Measurements from ENCODE around the gene NFKBIL1. TPM values are rescaled to one million over a fixed set of nuclear protein-coding genes. Genes with fewer than 3 reads are reported as not detected.

Gene NFKBIL1
- total and polyA plus RNA-seq, 9 of the 15 experiments (the other 6 are each of a cell fraction or from before 2014, with no cell fraction given): 0.49 to 33.1 (median 7.6) TPM

DNA sequence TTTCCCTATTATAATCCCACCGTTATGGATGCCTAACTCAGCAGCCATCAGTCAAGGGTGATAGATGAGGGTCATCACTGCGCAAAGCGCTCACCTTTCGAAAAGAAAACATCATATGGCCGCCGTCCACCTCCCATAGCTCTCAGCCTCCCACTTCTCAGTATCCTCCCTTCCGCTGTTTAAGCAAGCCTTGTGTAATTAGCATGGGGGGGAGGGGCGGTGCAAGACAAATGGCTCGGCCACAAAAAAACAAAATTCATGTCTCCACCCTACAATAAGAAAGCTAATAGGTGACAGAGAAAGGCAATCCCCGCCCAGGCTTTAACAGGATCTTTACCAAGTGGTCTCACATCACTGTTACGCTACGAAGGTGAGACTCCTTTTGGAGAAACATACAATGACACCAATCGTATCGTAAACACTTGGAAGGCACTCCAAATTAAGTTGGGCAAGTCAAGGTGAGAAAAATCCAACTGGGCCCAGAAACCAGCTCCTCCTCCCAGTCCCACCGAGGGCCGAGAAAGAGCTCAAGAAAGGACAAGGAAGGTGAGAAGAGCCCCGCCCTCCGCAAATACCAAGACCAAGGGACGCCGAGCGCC lies 6.2 kb upstream of the NFKBIL1 start (continued):
- TF ChIP-seq, protein P1, sequence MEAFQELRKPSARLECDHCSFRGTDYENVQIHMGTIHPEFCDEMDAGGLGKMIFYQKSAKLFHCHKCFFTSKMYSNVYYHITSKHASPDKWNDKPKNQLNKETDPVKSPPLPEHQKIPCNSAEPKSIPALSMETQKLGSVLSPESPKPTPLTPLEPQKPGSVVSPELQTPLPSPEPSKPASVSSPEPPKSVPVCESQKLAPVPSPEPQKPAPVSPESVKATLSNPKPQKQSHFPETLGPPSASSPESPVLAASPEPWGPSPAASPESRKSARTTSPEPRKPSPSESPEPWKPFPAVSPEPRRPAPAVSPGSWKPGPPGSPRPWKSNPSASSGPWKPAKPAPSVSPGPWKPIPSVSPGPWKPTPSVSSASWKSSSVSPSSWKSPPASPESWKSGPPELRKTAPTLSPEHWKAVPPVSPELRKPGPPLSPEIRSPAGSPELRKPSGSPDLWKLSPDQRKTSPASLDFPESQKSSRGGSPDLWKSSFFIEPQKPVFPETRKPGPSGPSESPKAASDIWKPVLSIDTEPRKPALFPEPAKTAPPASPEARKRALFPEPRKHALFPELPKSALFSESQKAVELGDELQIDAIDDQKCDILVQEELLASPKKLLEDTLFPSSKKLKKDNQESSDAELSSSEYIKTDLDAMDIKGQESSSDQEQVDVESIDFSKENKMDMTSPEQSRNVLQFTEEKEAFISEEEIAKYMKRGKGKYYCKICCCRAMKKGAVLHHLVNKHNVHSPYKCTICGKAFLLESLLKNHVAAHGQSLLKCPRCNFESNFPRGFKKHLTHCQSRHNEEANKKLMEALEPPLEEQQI (IDR thresholded peaks at IDR 0.05): no peak
- TF ChIP-seq GTF2F1 (IDR thresholded peaks at IDR 0.05; ENCODE audit: low read depth, low read length) (no peak), SIX5 (IDR thresholded peaks at IDR 0.05; ENCODE audit: borderline replicate concordance in 1 of 2, insufficient read depth in 1 of 2, low read depth in 1 of 2, low read length in 2 of 2) (no peak), MCM7 (IDR thresholded peaks at IDR 0.05) (no peak), IFI16 (CRISPR knock-in tag; IDR thresholded peaks at IDR 0.05) (no peak), ZNF584 (CRISPR knock-in tag; IDR thresholded peaks at IDR 0.05; ENCODE audit: low read depth) (no peak), TAL1 (IDR thresholded peaks at IDR 0.05) (no peak), PHF21A (IDR thresholded peaks at IDR 0.05; ENCODE audit: borderline replicate concordance, low read depth) (no peak), ESRRB (CRISPR knock-in tag; IDR thresholded peaks at IDR 0.05; ENCODE audit: borderline replicate concordance) (no peak), RBM15 (IDR thresholded peaks at IDR 0.05; ENCODE audit: insufficient read depth, low read length) (no peak), BHLHE40 (IDR thresholded peaks at IDR 0.05; ENCODE audit: low read length) (no peak), NCOR1 (IDR thresholded peaks at IDR 0.05) (no peak), ZNF263 (CRISPR knock-in tag; IDR thresholded peaks at IDR 0.05; ENCODE audit: borderline replicate concordance) (no peak), BRD9 (IDR thresholded peaks at IDR 0.05; ENCODE audit: low read depth, partially characterized antibody) (no peak), ELF2 (CRISPR knock-in tag; IDR thresholded peaks at IDR 0.05) (no peak; the same call in 1 of the 2 replicates), ZNF274 (IDR thresholded peaks at IDR 0.05; ENCODE audit: borderline replicate concordance, low read depth, low read length) (no peak), DIDO1 (tag; IDR thresholded peaks at IDR 0.05; ENCODE audit: low read depth) (no peak), HMG20B (CRISPR knock-in tag; IDR thresholded peaks at IDR 0.05) (no peak), PCBP1 (IDR thresholded peaks at IDR 0.05; ENCODE audit: low read depth, low read length, poor library complexity, severe bottlenecking) (no peak), RBBP5 (IDR thresholded peaks at IDR 0.05; ENCODE audit: borderline replicate concordance, insufficient read depth, low read length, poor library complexity, severe bottlenecking) (no peak)
- TF ChIP-seq, protein P2, sequence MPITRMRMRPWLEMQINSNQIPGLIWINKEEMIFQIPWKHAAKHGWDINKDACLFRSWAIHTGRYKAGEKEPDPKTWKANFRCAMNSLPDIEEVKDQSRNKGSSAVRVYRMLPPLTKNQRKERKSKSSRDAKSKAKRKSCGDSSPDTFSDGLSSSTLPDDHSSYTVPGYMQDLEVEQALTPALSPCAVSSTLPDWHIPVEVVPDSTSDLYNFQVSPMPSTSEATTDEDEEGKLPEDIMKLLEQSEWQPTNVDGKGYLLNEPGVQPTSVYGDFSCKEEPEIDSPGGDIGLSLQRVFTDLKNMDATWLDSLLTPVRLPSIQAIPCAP (CRISPR knock-in tag; IDR thresholded peaks at IDR 0.05; ENCODE audit: borderline replicate concordance): no peak
- TF ChIP-seq, protein P3, sequence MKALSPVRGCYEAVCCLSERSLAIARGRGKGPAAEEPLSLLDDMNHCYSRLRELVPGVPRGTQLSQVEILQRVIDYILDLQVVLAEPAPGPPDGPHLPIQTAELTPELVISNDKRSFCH (CRISPR knock-in tag; IDR thresholded peaks at IDR 0.05): no peak
- TF ChIP-seq, protein P3 (tag; IDR thresholded peaks at IDR 0.05): no peak
- TF ChIP-seq, protein P4, sequence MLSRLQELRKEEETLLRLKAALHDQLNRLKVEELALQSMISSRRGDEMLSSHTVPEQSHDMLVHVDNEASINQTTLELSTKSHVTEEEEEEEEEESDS (CRISPR knock-in tag; IDR thresholded peaks at IDR 0.05): no peak
- TF ChIP-seq, protein P5, sequence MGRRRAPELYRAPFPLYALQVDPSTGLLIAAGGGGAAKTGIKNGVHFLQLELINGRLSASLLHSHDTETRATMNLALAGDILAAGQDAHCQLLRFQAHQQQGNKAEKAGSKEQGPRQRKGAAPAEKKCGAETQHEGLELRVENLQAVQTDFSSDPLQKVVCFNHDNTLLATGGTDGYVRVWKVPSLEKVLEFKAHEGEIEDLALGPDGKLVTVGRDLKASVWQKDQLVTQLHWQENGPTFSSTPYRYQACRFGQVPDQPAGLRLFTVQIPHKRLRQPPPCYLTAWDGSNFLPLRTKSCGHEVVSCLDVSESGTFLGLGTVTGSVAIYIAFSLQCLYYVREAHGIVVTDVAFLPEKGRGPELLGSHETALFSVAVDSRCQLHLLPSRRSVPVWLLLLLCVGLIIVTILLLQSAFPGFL (CRISPR knock-in tag; IDR thresholded peaks at IDR 0.05): 0 out of 2 replicates have a peak, but pooled peaks have one; percentile 16
